Hair follicle dermal papilla cell (primary cell): Measurements from ENCODE around the gene KHDC1. TPM values are rescaled to one million over a fixed set of nuclear protein-coding genes. Genes with fewer than 3 reads are reported as not detected.

Experiments used
- small RNA-seq: library from RNA; depleted of rRNA; stranded (forward); fragments of <200 nt; gene quantifications from one replicate; pipeline ENCODE3, GENCODE V24; 2012
- total RNA-seq: library from RNA; depleted of rRNA; stranded (reverse); fragments of >200 nt; gene quantifications from 2 replicates; pipeline ENCODE4 v1.2.3, GENCODE V29; 2012

The KHDC1 gene
- 3.8 and 3.9 TPM in 2 replicates for total RNA-seq

DNA sequence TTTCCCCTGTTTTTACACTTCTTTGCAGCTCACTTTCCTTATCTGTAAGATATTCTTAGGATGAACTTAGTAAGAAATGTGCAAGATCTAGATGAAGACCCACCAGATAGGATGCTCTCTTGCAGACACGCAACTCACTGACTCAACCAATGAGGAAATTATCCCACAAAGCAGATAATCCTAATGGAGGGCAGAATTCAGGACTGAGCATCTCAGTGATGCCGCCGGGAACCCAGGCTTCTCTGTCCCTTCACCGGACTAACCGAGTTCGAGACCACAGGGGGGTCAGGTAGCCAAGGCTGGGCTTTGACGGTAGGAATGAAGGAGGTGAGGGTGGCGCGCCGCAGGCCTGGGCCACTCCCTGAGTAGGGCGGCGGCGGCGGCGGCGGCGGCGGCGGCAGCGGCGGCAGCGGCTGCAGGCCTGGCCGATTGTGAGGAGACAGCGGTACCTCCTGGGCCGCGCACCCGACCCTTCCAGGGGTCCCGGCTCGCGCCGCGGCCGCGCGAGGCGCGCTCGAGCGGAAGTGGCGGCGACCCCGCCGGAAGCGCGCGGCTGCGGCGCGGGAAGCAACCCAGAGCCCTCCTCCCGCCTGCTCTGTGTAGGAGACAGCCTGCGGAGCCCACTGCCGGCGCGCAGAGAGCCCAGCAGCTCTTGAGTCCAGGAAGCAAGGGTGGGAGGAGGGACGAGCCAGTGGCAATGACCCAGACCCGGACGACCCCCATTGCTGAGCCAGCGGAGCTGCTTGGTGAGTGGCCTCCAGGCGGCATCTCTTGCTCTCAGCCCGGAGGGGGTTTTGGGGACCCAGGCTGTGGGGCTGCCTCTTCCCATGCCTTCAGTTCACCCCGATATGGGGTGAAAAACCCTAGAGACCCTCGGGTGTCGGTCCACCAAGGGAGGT, at the start of gene KHDC1:
Gene KHDC1, minus strand, starts transcription at position 526 of the 899 bp plus-strand sequence. CDS start 20,679 bp downstream, outside the sequence.

DNA sequence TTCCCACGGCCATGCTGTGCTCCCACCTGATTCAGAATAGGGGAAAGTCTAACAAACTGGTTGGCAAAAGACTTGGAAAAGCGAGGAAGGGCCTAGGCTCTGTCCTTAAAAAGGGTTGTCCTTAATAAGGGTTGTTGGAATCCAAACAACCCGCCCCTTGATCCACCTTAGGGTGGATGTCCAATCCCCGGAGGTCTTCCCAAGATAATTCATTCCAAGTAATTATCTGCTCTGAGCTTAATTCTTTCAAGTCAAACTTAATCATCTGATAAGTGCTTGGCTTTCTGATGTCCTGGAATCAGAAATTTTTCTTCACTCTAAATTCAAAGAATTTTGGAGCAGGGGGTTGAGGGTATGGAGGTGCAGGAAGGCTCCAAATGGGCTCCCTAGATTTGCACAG, 37.6 kb downstream of the KHDC1 start, which contains the start of gene KHDC1L:
Gene KHDC1L, minus strand, starts transcription at position 101 of the 400 bp plus-strand sequence. Its CDS starts 88 bp downstream, at position 13.

Small RNAs within 50 kb of the gene (small RNA-seq; reads per million reads assigned to genes)
- gene RPSAP41: not detected

Other genes starting within 250 kb of the KHDC1 start
- gene KHDC1L, start 37.7 kb downstream of the KHDC1 start, total RNA-seq: 1.1 TPM in 1 of 2 replicates, not detected in the other
- gene DPPA5, start 91.1 kb upstream of the KHDC1 start, total RNA-seq: not detected in 2 replicates
- gene KHDC3L, start 99.5 kb upstream of the KHDC1 start, total RNA-seq: not detected in 2 replicates
- 0.16 TPM in 1 of 2 replicates, not detected in the other for gene OOEP, start 106.7 kb upstream of the KHDC1 start, total RNA-seq
- 0.81 and 1.8 TPM in 2 replicates for gene DDX43, start 131.6 kb upstream of the KHDC1 start, total RNA-seq
- 6.0 and 7.3 TPM in 2 replicates for gene CGAS, start 189.1 kb upstream of the KHDC1 start, total RNA-seq
- 28.9 and 38.9 TPM in 2 replicates for gene MTO1, start 198.5 kb upstream of the KHDC1 start, total RNA-seq